Prostate gland (tissue), 2 donors: ENCODE measurements around the gene TEX53. TPM values are rescaled to one million over a fixed set of nuclear protein-coding genes. Genes with fewer than 3 reads are reported as not detected.

Experiments used
- DNase-seq: peaks from one replicate; pipeline ENCODE4 v3.0.0-alpha.2; 2019; ENCODE audit warnings: low spot score
- H3K27ac ChIP-seq, 2 donors: fragments of 200-600 bp; sonication (generic); 2 replicates each; pipeline ENCODE4 v1.5.1; 2017 to 2019
- H3K27me3 ChIP-seq: fragments of 200-600 bp; sonication (generic); replicated peaks from 2 replicates; pipeline ENCODE4 v1.5.1; 2019; ENCODE audit not compliant: insufficient read depth
- H3K36me3 ChIP-seq, 2 donors: fragments of 200-600 bp; sonication (generic); 1 replicate in 1 of 2; 2 replicates in 1 of 2; pipeline versions ENCODE4 v1.5.1 to v1.8.1; 2017 to 2019
- H3K4me1 ChIP-seq: fragments of 200-600 bp; sonication (generic); replicated peaks from 2 replicates; pipeline ENCODE4 v1.5.1; 2019
- H3K4me3 ChIP-seq, 2 donors: fragments of 200-600 bp; sonication (generic); 2 replicates each; pipeline ENCODE4 v1.5.1; 2017 to 2019
- H3K9me3 ChIP-seq: fragments of 200-600 bp; sonication (generic); 2 replicates; pipeline ENCODE4 v1.5.1; 2017
- CTCF ChIP-seq, 4 experiments: fragments of 200-600 bp in 2 of 4; fragments of 450-650 bp in 2 of 4; sonication (generic) in 2 of 4; IDR thresholded peaks; 1 replicate in 3 of 4; 2 replicates in 1 of 4; pipeline ENCODE4 v1.5.1; 2016 to 2019; ENCODE audit warnings: antibody characterized with exemption in 4 of 4, mild to moderate bottlenecking in 2 of 4, moderate library complexity in 2 of 4
- POLR2A ChIP-seq: fragments of 450-650 bp; IDR thresholded peaks from one replicate; pipeline ENCODE4 v1.6.1; 2016; ENCODE audit warnings: antibody characterized with exemption, mild to moderate bottlenecking
- POLR2AphosphoS5 ChIP-seq: sonication (generic); formaldehyde crosslinking; IDR thresholded peaks from one replicate; pipeline ENCODE4 v1.6.1; 2017; ENCODE audit warnings: antibody characterized with exemption
- WGBS: methylation state at CpG from one replicate; pipeline ENCODE4 v1.1.5; 2018; 5-methylcytosine and 5-hydroxymethylcytosine counted together
- intact Hi-C: fragments of 100-400 bp; cut with DNase I; formaldehyde crosslinking; loops from one replicate; pipeline ENCODE4 v1.14.2; 2022
- total RNA-seq, 2 donors: library from RNA; depleted of rRNA; stranded (reverse); fragments of >200 nt; gene quantifications; one replicate each; pipeline ENCODE4 v1.1.0, GENCODE V29; 2016

The TEX53 gene
- total RNA-seq, 2 donors from 2014 or later: not detected

DNA sequence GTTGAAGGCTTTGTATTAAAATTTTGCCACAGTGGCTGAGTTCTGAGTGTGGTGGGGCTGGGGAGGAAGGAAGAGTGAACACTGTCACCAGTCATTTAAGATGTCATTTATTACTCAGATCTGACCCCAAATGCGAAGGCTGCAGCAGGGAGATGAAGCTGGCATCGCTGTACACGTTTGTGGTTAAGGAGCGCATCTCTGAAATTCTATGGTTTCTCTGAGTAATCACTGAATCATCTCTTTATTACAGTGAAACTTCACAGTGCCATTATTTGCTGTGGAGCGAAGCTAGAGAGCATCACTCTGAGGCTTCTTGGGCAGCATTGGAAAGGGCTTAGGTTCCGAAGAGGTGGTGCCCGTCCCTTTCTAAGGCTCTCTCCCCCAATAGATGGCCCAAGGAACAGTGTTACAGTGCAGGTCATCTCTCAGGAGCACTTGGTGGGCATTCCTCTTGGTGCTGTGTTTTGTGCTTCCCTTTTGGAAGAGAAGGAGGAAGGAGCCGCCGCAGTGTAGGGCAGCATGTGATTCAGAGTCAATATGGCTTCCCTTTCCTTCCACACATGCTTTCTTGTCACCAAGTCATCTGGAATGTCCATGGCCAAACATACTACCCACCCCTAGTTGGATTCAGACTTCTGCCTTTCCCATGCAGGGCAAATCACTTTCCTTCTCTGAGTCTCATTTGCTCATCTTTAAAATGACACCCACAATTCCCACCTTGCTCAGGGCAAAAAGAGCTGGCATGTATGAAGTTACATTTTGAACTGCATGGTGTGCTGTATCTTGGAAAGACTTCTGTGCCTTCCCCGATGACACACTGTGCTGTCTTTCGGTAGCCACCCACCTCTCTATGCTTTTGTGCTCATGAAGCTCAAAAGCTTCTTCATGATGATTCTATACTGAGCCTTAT is 33.7 kb upstream of the TEX53 start:
- TF ChIP-seq POLR2AphosphoS5: no peak
- WGBS: 84% methylated on average over 11 of the region's 11 CpGs
- Histone ChIP-seq H3K4me3 (no peak overlapping the region), H3K36me3 (no peaks in the 10 kb centered on the region), H3K9me3 (no peaks in the 10 kb centered on the region), H3K4me1 (no peaks in the 10 kb centered on the region), H3K27ac (no peak overlapping the region), H3K27me3 (no peaks in the 10 kb centered on the region)
- intact Hi-C loops: no loop called here
- no peak for DNase-seq

DNA sequence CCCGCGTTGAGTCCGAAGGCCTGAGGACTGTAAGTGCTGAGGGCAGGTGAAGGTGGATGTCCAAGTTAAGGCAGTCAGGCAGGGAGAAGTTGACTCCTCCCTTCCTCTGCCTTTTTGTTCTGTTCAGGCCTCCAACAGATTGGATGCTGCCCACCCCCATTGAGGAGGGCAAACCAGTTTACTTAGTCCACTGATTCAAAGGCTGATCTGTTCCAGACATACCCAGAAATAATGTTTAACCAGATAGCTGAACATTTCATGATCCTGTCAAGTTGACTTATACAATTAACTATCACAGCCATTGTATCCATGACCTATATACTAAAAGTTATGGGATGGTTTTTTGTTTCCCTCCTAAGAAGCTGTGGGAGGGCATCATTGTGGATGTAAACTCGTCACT is 32.7 kb upstream of the TEX53 start:
- Histone ChIP-seq H3K4me1 (no peaks in the 10 kb centered on the region), H3K4me3 (no peak overlapping the region), H3K36me3 (no peaks in the 10 kb centered on the region), H3K27me3 (no peaks in the 10 kb centered on the region), H3K9me3 (no peaks in the 10 kb centered on the region), H3K27ac (no peak overlapping the region)
- DNase-seq: no peak
- TF ChIP-seq POLR2AphosphoS5 (no peak), CTCF (IDR thresholded peaks at IDR 0.05) (no peak), POLR2A (no peak)
- WGBS: 97% methylated on average over 4 of the region's 4 CpGs
- intact Hi-C loops: no loop called here

DNA sequence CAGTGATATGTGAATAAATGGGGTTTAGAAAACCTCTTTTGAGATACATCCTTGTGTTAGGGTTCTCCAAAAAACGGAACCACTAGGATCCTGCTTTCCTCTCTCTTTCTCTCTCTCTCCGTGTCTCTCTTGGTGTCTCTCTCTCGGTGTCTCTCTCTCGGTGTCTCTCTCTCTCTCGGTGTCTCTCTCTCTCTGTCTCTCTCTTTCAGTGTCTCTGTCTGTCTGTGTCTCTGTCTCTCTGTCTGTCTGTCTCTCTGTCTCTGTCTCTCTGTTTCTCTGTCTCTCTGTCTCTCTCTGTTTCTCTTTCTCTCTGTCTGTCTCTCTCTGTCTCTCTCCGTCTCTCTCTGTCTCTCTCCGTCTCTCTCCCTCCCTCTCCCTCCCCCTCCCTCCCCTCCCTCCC is 32.2 kb upstream of the TEX53 start:
- Histone ChIP-seq H3K4me1 (no peaks in the 10 kb centered on the region), H3K4me3 (no peak overlapping the region), H3K27ac (no peak overlapping the region), H3K27me3 (no peaks in the 10 kb centered on the region), H3K9me3 (no peaks in the 10 kb centered on the region), H3K36me3 (no peaks in the 10 kb centered on the region)
- intact Hi-C loops: no loop called here
- TF ChIP-seq POLR2A: no peak
- no peak for TF ChIP-seq POLR2AphosphoS5
- TF ChIP-seq CTCF (IDR thresholded peaks at IDR 0.05): no peak
- DNase-seq: no peak
- 87% methylated on average over 7 of the region's 7 CpGs for WGBS

GRCh38 chr9:114688909-114689610 is 31.5 kb upstream of the TEX53 start:
- DNase-seq: no peak
- no peak overlapping the region for H3K4me3 ChIP-seq
- intact Hi-C loops: no loop called here
- H3K4me1 ChIP-seq: no peaks in the 10 kb centered on the region
- no peaks in the 10 kb centered on the region for H3K36me3 ChIP-seq
- TF ChIP-seq CTCF (IDR thresholded peaks at IDR 0.05): no peak
- TF ChIP-seq POLR2AphosphoS5: no peak
- no peak for TF ChIP-seq POLR2A
- no peaks in the 10 kb centered on the region for H3K27me3 ChIP-seq
- H3K9me3 ChIP-seq: no peaks in the 10 kb centered on the region
- 91% methylated on average over 3 of the region's 3 CpGs for WGBS
- H3K27ac ChIP-seq: no peak overlapping the region

DNA sequence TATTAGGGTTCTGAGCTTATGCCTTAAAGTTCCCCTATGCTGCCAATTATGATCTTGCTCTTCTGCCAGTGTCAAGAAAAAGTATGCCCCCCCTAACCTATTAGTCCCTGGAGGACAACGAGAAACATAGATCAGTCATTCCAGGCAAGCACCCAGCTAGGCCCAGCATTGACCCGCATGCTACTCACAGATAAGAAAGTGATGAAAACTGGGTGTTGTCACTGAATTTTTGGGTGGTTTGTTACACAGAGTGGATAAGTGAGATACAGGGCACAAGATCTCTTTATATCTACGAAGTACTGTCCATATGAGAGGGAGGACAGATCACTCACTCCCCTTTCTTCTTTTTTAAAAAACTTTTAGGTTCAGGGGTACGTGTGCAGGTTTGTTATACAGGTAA is 30.8 kb upstream of the TEX53 start:
- no peak for TF ChIP-seq POLR2AphosphoS5
- TF ChIP-seq POLR2A: no peak
- TF ChIP-seq CTCF (IDR thresholded peaks at IDR 0.05): no peak
- H3K27me3 ChIP-seq: no peaks in the 10 kb centered on the region
- no peak overlapping the region for H3K4me3 ChIP-seq
- H3K4me1 ChIP-seq: no peaks in the 10 kb centered on the region
- 96% methylated on average over 4 of the region's 4 CpGs for WGBS
- H3K27ac ChIP-seq: no peak overlapping the region
- no peaks in the 10 kb centered on the region for H3K36me3 ChIP-seq
- intact Hi-C loops: no loop called here
- H3K9me3 ChIP-seq: no peaks in the 10 kb centered on the region
- no peak for DNase-seq
